ENCODE measurements around the gene STK10. TPM values are rescaled to one million over a fixed set of nuclear protein-coding genes. Genes with fewer than 3 reads are reported as not detected.

Gene STK10
- total and polyA plus RNA-seq, 2 donors from 2014 or later = 7.2 to 42.8 TPM

DNA sequence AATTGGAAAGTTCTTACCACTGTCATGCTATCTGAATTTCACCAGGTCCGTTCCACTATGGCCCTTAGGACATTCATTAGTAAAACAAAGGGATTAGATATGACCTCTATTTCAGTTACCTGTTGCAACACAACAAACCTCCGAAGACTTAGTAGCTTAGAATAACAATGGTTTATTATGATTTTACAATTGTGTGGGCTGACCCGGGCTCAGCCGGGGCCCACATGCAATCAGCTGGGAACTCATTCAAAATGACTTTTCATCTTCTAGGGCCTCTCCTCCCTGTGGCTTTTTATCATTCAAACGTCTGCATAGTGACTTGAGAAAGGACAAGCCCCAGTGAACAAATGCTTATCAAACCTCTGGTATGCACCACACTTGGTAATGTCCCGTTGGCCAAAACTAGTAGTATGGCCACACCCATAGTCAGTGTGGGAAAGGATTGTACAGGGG lies 179.3 kb downstream of the STK10 start:
- Histone ChIP-seq H3K27me3 (ENCODE audit: control insufficient read depth, insufficient read depth, low read length) (no peaks in the 10 kb centered on the region), H3K9ac (ENCODE audit: low read length in 3 of 3) (no peak overlapping the region), H3K4me3 (ENCODE audit: low read length in 3 of 3) (no peak overlapping the region), H3K4me1 (ENCODE audit: control insufficient read depth in 2 of 3, insufficient read depth in 2 of 3, low read depth in 1 of 3, low read length in 3 of 3) (peaks cover 4 to 21% (median 17%) of the 10 kb centered on the region in 3 donors), H3K9me3 (ENCODE audit: control insufficient read depth in 2 of 3, insufficient read depth in 1 of 3, low read length in 3 of 3) (no peaks in the 10 kb centered on the region), H3K36me3 (ENCODE audit: control insufficient read depth in 2 of 3, insufficient read depth in 3 of 3, low read length in 3 of 3) (no peaks in the 10 kb centered on the region), H3K27ac (ENCODE audit: low read depth in 2 of 2, low read length in 2 of 2) (no peak overlapping the region)
- TF ChIP-seq, protein P1, sequence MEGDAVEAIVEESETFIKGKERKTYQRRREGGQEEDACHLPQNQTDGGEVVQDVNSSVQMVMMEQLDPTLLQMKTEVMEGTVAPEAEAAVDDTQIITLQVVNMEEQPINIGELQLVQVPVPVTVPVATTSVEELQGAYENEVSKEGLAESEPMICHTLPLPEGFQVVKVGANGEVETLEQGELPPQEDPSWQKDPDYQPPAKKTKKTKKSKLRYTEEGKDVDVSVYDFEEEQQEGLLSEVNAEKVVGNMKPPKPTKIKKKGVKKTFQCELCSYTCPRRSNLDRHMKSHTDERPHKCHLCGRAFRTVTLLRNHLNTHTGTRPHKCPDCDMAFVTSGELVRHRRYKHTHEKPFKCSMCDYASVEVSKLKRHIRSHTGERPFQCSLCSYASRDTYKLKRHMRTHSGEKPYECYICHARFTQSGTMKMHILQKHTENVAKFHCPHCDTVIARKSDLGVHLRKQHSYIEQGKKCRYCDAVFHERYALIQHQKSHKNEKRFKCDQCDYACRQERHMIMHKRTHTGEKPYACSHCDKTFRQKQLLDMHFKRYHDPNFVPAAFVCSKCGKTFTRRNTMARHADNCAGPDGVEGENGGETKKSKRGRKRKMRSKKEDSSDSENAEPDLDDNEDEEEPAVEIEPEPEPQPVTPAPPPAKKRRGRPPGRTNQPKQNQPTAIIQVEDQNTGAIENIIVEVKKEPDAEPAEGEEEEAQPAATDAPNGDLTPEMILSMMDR (IDR thresholded peaks at IDR 0.05; ENCODE audit: borderline replicate concordance, extremely low read depth, insufficient read depth) = no peak
- FAIRE-seq = no peak
- DNase-seq = no peak
- intact Hi-C loops (cut with DNase I) = no loop called here

DNA sequence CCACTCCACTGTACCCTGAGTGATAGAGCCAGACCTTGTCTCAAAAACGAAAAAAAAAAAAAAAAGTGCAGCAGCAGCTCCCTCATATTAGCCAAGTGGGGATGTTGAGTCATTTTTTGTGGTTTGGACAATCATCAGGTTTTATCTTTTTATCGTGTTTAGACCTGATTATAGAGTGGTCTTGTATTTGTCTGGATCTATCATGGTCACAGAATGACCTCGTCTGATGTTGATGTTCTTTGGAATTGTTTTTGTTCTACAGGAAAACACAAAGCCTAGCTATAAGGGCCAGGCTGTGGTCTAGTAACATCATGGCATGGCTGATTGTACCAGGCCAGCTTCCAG lies 179.9 kb downstream of the STK10 start:
- Histone ChIP-seq H3K9ac (ENCODE audit: low read length in 3 of 3) (no peak overlapping the region), H3K4me3 (ENCODE audit: low read length in 3 of 3) (peak overlapping the region in 1 of 3 donors; percentile 86), H3K9me3 (ENCODE audit: control insufficient read depth in 2 of 3, insufficient read depth in 1 of 3, low read length in 3 of 3) (no peaks in the 10 kb centered on the region), H3K36me3 (ENCODE audit: control insufficient read depth in 2 of 3, insufficient read depth in 3 of 3, low read length in 3 of 3) (no peaks in the 10 kb centered on the region), H3K4me1 (ENCODE audit: control insufficient read depth in 2 of 3, insufficient read depth in 2 of 3, low read depth in 1 of 3, low read length in 3 of 3) (peaks cover 4 to 25% (median 20%) of the 10 kb centered on the region in 3 donors), H3K27ac (ENCODE audit: low read depth in 2 of 2, low read length in 2 of 2) (no peak overlapping the region), H3K27me3 (ENCODE audit: control insufficient read depth, insufficient read depth, low read length) (no peaks in the 10 kb centered on the region)
- FAIRE-seq (no peak), DNase-seq (no peak)
- TF ChIP-seq, protein P1 (IDR thresholded peaks at IDR 0.05; ENCODE audit: borderline replicate concordance, extremely low read depth, insufficient read depth) = no peak
- intact Hi-C loops (cut with DNase I) = no loop called here

DNA sequence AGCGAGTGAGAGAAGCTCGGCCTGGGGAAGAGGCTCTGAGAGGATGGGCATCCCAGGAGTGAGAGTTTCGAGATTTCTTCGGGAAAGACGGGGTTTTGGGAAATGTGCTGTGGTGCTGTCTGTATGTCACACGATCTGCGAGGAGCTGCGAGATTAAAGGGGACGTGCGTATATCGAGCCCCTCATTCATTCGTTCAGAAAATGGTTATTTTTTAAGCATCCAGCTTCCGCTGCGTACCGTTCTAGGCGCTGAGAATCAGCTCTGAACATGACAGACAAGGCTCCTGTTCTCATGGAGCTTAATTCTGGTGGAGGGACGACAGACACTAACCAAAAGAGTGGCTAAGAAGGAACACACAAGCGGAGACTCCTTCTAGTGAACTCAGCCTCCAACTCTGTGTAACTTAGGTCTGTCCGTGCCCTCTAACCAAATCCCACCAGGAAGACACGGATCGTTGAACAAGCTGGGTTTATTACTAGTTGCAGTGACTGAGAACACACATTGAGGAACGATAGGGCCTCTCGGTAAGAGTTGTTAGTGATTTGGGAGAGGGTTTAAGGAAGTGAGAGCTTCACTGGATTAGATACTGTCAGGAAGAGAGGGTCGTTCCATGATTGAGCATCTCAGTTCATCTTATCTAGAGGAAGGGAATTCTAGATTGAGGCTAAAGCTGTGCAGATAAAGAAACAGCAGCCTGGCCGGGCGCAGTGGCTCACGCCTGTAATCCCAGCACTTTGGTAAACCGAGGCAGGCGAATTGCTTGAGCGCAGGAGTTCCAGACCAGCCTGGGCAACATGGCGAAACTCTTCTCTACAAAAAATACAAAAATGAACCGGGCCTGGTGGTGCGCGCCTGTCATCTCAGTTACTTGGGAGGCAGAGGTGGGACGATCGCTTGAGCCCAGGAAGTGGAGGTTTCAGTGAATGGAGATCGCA lies 180.6 kb downstream of the STK10 start:
- Histone ChIP-seq H3K4me3 (ENCODE audit: low read length in 3 of 3) (peak overlapping the region; percentile 86 to 93 (median 90)), H3K9me3 (ENCODE audit: control insufficient read depth in 2 of 3, insufficient read depth in 1 of 3, low read length in 3 of 3) (no peaks in the 10 kb centered on the region), H3K36me3 (ENCODE audit: control insufficient read depth in 2 of 3, insufficient read depth in 3 of 3, low read length in 3 of 3) (no peaks in the 10 kb centered on the region), H3K9ac (ENCODE audit: low read length in 3 of 3) (peak overlapping the region; percentile 83 to 93 (median 90)), H3K4me1 (ENCODE audit: control insufficient read depth in 2 of 3, insufficient read depth in 2 of 3, low read depth in 1 of 3, low read length in 3 of 3) (peaks cover 4 to 25% (median 22%) of the 10 kb centered on the region in 3 donors), H3K27me3 (ENCODE audit: control insufficient read depth, insufficient read depth, low read length) (no peaks in the 10 kb centered on the region), H3K27ac (ENCODE audit: low read depth in 2 of 2, low read length in 2 of 2) (peak overlapping the region; percentile 98 to 99)
- intact Hi-C loops (cut with DNase I) = no loop called here
- FAIRE-seq (no peak), DNase-seq (peak in 4 of 5 donors; percentile 41 to 68 (median 56))
- TF ChIP-seq, protein P1 (IDR thresholded peaks at IDR 0.05; ENCODE audit: borderline replicate concordance, extremely low read depth, insufficient read depth) = no peak
